GM18861 (cell line): ENCODE results near the gene OR2T8.

Source experiments
- ATAC-seq: cut with Tn5 transposase; IDR thresholded peaks from one replicate; pipeline ENCODE4 v1.9.1; 2021; ENCODE audit not compliant: unreplicated experiment

The OR2T8 gene, protein sequence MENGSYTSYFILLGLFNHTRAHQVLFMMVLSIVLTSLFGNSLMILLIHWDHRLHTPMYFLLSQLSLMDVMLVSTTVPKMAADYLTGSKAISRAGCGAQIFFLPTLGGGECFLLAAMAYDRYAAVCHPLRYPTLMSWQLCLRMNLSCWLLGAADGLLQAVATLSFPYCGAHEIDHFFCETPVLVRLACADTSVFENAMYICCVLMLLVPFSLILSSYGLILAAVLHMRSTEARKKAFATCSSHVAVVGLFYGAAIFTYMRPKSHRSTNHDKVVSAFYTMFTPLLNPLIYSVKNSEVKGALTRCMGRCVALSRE

DNA sequence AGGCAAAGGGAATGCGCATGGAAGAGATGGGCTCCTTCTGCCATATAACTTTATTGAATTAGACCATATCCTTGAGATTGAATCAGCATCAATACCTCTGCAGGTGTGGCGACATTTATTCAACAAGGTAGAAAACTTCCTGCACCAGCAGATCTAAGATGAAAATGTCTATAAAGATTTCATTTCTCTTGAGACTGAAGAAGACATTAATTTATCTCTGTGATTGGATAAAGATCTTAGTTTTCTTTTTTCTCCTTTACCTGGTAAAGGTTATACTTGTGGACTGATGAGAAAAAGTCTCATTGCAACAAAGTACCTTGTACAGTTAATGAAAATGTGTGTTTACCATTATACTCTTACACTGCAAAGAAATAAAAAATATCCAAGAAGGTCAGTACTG lies at the start of gene OR2T8:
Gene OR2T8 (plus strand): TSS at position 301 of the 400 bp plus-strand sequence. CDS start 766 bp downstream, outside the sequence.
- no peak for ATAC-seq

DNA sequence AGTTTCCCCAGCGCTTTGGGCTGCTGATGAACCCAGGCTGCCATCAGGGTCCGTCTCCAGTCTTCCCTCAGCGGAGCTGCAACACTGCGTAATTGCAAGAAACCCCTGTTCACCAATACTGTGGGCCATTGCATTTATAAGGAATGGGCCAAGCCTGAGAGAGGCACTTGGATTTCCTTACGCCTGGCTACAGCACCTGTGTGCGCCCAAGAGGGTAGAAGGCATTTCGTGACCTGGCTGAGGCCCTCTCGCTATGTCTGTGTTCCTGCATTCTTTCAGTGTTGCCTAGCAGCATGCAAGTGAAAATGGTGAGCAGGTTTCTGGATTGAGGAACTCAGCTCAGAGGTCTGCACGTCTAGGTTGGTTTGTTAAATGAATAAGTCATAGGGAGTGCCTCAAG lies 36.7 kb upstream of the OR2T8 start:
- ATAC-seq = no peak

DNA sequence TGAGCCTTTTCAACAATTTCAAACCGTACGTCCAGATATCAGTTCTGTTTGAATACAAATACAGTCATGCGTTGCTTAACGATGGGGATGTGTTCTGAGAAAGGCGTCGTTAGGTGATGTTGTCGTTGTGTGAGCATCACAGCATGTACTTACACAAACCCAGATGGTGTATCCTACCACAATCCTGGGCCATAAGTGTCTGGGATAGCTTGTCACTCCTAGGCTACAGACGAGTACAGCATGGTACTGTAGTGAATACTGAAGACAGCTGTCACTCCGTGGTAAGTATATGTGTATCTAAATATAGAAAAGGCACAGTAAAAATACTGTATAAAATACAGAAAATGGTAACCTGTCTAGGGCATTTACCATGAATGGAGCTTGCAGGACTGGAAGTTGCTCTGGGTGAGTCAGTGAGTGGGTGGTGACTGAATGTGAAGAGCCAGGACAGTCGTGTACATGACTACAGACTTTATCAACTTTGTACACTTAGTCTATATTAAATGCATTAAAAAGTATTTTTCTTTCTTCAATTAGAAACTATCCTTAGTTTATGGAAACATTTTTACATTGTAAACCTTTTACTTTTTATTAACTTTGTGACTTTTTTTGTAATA lies 35.1 kb upstream of the OR2T8 start:
- ATAC-seq = no peak

DNA sequence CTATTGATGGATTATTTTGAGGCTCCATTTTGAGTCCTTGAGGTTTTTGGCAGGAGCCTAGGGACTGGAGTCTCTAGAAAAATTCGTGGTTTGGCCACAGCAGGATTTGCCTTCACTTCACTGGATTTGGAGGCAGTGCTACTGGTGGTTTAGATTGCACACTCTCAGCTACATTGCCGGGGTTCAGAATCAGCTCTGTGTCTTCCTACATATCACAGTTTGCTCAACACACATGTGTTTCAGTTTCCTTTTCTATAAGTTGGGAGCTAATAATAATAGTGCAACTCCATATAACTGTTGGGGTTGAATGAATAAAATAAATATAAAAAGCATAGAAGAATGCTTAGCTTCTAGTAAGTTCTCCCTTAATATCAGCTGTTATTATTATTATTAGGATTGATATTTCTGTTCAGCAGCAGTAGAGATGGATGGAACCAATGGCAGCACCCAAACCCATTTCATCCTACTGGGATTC lies 24.9 kb upstream of the OR2T8 start, which contains the start of gene OR2W3:
Gene OR2W3 (plus strand): TSS at position 425 of the 475 bp plus-strand sequence. CDS start 0 bp downstream, at position 425.
- no peak for ATAC-seq

DNA sequence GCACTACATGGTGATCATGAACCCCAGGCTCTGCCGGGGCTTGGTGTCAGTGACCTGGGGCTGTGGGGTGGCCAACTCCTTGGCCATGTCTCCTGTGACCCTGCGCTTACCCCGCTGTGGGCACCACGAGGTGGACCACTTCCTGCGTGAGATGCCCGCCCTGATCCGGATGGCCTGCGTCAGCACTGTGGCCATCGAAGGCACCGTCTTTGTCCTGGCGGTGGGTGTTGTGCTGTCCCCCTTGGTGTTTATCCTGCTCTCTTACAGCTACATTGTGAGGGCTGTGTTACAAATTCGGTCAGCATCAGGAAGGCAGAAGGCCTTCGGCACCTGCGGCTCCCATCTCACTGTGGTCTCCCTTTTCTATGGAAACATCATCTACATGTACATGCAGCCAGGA lies 24.1 kb upstream of the OR2T8 start:
- ATAC-seq = no peak

DNA sequence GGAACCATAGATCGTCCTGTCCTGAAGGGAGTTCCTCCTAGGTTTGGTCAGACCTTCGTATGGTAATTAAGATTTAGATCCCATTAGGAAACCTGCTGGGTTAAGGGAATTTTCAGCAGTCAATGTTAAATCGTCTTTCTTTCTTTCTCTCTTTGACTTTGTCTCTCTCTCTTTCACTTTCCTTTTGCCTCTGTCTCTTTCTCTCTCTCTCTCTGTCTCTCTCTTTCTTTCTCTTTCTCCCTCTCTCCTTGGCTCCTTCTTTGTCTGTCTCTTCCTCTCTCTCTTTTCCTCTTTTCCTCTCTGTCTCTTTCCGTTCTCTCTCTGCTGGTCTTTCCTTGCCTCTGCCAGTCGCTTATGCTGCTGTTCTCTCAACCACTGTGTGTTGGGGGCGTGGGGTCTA lies 15.9 kb upstream of the OR2T8 start:
- no peak for ATAC-seq

DNA sequence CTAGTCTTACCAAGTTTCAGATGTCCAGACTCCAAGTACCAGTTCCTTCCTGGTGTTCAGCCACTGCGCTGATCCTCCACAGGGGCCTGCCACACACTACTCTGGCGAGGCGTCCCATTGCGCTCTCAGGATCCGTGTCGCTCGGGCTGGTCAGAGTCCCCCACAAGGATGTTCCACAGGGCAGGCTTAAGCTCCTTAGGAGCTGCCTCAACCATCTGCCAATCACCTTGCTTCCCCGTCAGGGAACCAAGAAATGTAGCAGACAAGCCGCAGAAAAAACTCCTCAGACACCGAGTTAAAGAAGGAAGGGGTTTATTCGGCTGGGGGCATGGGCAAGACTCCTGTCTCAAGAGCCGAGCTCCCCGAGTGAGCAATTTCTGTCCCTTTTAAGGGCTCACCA lies 14.9 kb upstream of the OR2T8 start:
- no peak for ATAC-seq

DNA sequence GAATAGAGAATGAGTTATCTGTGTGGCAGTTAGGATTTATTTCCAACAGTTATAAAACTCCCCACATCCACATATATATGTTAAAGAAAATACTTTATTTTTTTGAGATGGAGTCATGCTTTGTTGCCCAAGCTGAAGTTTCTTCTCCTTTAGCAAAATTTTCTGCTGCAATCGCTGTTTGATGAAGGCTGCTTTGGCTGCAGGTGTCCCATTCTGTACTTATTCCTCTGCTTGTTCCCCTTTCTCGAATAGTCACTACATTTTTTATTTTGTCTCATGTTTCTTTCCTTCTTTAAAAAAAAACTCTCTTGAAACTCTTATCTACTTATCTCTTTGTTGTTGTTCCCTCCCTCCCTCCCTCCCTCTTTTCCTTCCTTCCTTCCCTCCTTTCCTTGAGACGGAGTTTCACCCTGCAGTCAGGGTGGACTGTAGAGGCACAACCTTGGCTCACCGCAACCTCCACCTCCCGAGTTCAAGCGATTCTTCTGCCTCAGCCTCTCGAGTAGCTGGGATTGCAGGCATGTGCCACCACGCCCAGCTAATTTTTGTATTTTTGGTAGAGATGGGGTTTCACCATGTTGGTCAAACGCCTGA lies 14.0 kb upstream of the OR2T8 start:
- no peak for ATAC-seq

DNA sequence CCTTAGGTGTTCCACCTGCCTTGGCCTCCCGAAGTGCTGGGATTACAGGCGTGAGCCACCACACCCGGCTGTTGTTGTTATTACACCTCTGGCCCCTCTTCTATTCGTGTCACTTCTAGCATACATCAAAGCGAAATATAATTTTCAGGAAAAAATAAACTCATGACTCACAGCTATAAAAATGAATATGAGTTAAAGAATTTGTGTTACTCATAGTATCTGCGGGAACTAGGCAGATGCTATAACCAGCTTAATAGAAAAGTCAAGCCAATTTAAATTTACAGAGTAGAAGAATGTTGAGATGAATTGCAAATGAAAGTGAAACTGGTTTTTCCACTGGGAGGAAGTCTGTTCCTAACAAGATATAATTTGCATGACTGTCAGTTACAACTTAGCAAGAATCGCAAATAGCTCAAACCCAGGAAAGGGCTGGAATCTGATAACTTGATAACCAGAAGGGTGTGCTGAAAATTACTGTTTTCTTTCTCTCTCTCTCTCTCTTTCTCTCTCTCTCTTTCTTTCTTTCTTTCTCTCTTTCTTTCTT lies 13.5 kb upstream of the OR2T8 start:
- no peak for ATAC-seq

DNA sequence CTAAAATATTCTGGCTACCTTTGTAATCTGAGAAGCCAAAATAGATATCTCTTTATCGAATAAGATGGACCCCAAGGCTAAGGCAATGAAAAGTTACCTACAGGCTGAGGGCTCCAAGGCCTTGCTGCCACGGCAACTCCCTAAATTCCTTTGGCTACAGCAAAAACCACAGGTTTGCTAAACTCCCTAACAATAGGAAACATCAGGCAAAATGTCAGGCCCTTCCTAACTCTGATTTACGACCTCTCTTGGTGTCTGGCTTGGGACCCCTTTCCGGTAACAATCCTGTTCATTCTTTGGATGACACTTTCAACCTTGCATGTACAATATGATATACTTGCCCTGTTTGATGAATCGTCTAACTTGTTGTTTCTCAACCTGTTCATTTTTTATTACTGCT lies 11.3 kb upstream of the OR2T8 start:
- no peak for ATAC-seq

DNA sequence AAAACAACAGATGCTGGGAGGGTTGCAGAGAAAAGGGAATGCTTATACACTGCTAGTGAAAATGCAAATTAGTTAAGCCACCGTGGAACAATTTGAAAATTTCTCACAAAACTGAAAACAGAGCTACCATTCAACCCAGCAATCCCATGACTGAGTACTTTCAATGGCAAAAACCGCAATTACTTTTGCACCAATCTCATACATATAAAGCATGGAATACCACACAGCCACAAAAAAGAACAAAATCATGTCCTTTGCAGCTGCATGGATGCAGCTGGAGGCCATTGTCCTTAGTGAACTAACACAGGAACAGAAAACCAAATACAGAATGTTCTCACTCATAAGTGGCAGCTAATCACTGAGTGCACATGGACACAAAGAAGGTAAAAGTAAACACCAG lies 6.3 kb upstream of the OR2T8 start:
- no peak for ATAC-seq

DNA sequence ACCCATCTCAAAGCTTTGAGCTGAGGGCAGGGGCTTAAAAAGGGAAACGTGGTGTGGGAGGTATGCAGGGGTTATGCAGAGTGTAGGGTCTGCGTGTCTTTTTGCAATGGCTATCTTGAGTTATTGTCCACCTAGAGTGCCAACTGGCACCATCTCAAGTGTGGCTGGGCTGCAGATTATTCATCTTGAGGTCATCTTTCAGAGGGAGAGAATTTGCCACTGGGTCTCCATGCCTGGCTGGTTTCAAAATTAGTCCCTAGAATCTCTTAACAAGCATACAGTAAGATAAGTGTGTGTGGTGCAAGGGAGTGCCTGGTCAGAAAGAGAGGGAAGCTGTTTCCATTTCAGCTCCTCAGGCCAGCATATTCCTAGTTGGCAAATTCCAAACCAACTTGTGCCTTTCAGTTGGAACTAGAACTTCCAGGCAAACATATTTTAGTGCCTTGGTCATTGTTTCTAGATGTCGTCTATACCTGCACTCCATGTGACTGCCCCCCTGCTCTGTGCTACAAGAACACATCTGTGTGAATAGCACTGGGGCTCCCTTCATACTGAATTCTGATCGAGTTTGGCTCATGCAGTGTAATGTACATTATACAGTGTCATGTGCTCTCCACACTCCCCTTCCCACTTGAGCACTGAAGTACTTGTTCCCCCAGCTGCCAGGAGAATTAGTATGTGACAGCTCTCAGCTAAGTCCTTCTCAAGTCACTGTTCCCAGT lies 5.0 kb upstream of the OR2T8 start:
- no peak for ATAC-seq

DNA sequence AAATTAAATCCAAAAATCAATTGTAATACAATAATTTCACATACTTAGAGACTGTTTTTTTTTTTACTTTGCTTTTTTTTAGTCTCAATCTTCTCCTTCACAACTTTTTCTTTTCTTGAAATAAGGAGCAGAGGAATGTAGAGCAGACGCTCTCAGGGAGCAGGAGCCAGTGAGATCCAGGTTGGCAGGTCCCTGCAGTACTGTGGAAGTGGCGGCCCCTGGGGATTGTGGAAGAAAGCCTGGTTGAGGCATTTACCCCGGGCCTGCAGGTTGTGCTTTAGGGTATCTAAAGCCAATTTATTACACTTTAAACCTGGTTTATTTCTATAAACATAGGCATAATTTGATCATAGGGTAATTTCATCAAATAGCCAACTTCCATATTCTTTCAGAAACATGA lies 3.9 kb downstream of the OR2T8 start:
- ATAC-seq = no peak

DNA sequence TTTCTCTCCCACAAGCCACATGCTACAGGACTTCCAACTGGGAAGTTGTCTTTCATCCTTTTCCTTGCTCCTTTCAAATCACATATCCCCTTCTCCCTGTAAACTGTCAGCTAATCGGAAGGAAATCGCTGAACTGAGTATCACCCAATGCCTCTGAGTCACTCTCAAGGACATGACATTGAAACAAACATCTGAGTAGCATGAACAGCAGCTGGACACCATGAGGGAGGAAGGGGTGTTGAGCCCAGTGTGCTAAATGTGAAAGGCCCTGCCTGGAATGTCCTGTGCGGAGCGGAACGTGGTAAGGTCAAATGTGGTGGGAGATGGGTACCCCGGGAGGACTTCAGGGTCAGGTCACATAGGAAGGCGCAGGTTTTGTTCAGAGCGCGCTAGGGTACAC lies 4.8 kb downstream of the OR2T8 start, which contains the start of gene OR2AJ1:
Gene OR2AJ1 (plus strand): TSS at position 22 of the 400 bp plus-strand sequence. CDS start 8,880 bp downstream, outside the sequence.
- no peak for ATAC-seq

DNA sequence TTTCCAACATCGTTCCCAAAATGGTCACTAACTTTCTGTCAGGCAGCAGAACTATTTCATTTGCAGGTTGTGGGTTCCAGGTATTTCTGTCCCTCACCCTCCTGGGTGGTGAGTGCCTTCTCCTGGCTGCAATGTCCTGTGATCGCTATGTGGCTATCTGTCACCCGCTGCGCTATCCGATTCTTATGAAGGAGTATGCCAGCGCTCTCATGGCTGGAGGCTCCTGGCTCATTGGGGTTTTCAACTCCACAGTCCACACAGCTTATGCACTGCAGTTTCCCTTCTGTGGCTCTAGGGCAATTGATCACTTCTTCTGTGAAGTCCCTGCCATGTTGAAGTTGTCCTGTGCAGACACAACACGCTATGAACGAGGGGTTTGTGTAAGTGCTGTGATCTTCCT lies 13.9 kb downstream of the OR2T8 start:
- no peak for ATAC-seq

DNA sequence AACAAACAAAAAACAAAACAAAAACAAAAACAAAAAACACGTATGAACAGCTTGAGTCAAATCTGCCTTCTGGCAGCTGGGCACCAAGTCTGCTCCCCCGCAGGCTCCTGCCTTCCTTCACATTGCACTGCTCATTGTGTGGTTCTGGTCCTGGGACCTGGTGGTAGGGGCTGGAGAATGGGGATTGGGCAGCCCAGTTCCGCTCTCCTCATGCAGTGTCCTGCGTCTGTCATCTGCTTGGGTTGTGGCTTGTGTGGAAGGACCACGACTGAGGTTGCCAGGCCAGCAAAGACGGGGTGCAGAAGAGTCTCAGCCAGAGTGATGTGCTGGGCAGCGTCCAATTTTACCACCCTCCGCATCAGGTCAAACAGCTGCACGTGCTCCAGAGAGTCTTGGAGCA lies 15.7 kb downstream of the OR2T8 start:
- ATAC-seq = no peak

DNA sequence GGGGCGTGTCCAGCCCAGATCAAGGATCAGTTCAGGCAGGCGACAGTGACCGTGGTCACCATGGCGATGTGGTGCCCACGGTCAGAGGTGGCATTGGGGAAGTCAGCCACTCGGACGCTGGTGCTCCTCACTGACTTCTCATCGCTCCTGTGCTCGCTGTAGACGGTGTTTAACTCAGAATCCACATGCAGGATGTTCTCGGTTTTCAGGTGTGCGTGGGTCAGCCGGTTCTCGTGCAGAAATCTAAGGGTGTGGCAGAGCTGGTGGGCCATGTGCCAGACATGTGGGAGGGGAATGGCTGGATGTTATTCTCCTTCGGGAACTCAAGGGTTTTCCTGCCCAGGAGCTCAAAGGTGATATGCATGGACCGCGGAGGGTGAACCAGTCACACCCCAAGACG lies 16.4 kb downstream of the OR2T8 start:
- no peak for ATAC-seq

DNA sequence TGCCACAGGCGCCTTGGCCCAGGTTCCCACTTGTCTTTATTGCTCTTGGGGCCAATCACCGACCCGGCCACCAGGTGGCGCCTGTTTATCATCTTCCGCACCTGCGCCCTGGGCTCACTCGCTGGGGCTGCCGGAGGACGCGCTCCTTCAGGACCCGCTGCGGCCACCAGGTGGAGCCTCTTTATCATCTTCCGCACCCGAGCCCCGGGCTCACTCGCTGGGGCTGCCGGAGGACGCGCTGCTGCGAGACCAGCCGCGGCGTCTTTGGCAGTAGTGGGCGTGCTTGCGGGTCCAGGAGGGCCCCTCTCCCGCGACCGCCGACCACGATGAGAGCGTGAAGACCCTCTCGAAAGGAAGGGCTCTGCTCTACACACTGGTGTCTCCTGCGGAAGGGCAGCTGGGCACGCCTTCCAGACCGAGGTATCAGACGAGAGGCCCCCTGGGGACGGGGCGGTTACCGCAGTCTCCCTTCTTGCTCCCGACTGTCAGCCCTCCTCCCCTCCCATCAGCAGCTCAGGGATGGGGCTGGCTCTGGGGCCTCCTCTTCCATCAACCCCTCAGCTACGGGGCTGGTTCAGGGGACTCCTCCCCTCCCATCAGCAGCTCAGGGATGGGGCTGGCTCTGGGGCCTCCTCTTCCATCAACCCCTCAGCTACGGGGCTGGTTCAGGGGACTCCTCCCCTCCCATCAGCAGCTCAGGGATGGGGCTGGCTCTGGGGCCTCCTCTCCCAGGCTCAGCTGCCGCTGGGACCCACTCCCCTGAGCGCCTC lies 17.1 kb downstream of the OR2T8 start:
- peak; percentile 99 for ATAC-seq

DNA sequence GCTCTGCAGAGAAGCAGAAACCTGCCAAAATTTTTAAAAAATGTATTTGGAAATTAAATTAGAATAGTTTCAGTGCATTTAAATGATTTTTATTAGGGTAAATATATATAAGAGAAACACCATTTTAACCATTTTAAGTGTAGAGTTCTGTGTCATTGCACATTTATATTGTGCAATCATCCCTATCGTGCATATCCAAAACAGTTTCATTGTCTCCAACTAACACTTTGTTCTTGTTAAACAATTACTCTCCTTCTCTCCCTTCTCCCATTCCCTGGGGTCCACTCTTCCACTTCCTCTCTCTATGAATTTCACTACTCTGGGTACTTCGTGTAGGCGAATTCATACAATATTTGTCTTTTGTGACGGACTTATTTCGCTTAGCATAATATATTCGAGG lies 22.6 kb downstream of the OR2T8 start:
- ATAC-seq = no peak

DNA sequence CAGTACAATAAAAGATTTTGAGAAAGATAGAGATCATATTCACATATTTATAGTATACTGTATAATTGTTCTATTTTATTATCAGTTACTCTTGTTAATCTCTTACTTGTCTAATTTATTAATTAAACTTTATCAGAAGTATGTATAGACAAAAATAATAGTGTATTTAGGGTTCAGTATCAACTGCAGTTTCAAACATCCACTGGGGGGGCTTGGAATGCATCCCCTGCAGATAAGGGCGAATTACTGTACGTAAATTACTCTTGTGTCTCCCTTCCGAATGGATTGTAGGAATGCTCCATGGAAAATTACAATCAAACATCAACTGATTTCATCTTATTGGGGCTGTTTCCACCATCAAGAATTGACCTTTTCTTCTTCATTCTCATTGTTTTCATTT lies 28.5 kb downstream of the OR2T8 start, which contains the start of gene OR2L8:
Gene OR2L8 (plus strand): TSS at position 301 of the 400 bp plus-strand sequence. CDS start 0 bp downstream, at position 301.
- no peak for ATAC-seq
